NCI-H2107 (cell line): Measurements from ENCODE around the gene PPTC7.
"Not testable (repeated sequence)": the region's sequence is repeated elsewhere in the genome, so short reads cannot be mapped to it uniquely, and the experiment has no call there.

Experiments used
- DNase-seq: peaks from one replicate; lab custom pipeline; 2025; lab: John Stamatoyannopoulos, UW

PPTC7 gene

GRCh38 chr12:110561471-110562201 is 21.5 kb downstream of the PPTC7 start:
- DNase-seq: no peak

- DNase-seq: no peak
These were observed 22.2 kb downstream of the PPTC7 start for GRCh38 chr12:110560946-110561345.

DNA sequence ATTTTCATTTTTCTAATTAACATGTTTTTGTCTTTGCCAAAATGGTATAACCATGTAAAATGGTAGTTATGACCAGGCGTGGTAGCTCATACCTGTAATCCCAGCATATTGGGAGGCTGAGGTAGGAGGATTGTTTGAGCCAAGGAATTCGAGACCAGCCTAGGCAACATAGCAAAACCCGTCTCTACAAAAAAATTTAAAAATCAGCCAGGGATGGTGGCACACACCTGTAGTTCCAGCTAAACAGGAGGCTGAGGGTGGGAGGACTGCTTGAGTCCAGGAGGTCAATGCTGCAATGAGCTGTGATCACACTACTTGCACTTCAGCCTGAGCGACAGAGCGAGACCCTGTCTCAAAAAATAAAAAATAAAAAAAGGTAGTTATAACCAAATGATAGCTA is 23.1 kb downstream of the PPTC7 start:
- DNase-seq: no peak

DNA sequence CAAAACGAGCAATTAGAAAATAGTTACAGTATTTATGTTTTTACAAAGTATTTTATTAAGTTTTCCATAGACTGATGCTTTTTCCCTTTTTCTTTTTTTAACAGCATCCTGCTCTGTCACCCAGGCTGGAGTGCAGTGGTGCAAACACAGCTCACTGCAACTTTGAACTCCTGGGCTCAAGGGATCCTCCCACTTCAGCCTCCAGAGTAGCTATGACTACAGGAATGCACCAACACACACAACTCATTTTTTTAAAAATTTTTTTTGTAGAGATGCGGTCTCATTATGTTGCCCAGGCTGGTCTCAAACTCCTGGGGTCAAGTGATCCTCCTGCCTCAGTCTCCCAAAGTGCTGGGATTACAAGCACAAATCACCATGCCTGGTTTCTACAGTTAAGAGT is 24.2 kb downstream of the PPTC7 start:
- not testable (repeated sequence) for DNase-seq

- no peak for DNase-seq
These were observed 25.8 kb downstream of the PPTC7 start for GRCh38 chr12:110557300-110557699.

DNA sequence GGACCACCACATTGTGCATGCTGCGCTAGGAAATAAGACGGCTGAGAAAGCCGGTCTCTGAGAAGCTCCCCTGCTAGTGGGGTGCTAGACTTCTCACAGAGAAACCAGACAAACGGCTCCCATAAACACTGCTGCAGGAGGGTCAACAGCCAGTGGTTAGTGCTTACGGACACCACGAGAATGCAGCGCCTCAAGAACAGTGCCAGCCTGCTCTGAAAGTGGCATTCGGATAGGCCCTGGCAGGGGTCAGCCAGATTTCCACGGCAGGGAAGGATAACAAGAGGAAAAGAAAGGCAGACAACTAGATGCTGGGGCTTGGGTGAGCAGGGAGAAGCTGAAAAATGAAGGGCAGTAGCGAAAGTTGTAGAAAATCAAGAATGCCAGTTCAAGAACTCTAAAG is 26.4 kb downstream of the PPTC7 start:
- DNase-seq: no peak

DNA sequence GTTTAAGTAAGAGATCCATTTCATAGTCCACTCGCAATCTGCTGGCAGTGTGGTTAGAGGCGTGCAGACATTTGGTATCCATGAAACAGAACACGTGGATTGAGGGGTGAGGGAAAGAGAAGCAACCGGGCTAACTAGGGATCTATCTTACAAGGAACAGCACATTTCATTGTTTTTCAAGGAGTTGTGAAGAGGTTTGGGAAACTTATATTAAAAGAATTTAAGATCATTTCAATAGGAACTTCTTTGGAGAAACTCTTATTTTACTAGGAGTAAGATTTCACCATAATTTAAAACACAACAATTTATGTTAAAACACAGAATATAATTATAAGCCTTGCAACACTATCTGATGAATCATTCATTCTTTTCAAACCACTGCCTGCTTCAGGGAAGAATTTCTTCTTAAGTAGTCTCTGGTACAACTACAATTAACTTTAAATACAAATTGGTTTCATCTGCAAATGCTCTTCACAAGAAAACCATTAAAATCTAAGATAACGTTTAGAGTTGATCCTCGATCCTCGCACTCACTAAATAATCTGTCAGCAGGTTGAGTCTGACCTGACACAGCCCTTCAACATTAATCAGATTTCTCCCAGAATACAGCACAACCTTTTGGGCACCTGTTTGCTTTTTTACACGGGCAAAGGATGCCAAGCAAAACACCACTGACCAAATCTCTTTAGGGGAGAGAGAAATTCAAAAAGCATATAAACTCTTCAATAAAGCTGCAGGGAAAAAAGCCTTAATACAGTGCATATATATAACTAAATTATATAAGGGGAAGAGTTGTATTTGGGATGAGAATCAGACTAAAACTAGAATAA is 27.3 kb downstream of the PPTC7 start:
- no peak for DNase-seq

DNA sequence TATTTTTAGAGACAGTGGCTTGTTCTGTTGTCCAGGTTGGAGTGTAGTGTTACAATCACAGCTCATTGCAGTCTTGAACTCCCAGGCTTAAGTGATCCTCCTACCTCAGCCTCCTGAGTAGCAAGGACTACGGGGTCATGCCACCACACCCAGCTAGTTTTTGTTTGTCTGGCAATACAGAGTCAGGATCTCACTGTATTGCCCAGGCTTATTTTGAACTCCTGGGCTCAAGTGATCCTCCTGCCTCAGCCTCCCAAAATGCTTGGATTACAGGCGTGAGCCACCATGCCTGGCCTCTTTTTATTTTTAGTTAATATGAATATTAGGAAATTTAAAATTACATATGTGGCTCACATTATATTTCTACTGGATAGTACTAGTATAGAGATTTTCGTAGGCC is 28.9 kb downstream of the PPTC7 start:
- no peak for DNase-seq

DNA sequence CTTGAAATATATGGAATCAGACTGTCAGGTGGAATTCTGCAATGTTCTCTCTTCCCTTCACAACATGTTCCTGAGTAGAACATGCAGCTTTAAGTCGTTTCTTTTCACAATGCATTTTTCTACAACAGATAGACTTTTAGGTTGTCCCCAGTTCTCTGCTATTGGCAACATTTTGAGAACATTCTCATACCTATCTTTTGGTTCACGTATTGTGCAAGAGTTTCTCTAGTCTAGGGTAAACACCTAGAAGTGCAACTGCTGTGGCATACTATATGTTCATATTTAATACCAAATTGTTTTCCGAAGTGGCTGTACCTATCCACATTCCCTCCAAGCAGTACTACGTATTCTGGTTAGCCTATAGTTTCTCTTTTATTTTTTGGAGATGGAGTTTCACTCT is 32.1 kb downstream of the PPTC7 start:
- DNase-seq: no peak

DNA sequence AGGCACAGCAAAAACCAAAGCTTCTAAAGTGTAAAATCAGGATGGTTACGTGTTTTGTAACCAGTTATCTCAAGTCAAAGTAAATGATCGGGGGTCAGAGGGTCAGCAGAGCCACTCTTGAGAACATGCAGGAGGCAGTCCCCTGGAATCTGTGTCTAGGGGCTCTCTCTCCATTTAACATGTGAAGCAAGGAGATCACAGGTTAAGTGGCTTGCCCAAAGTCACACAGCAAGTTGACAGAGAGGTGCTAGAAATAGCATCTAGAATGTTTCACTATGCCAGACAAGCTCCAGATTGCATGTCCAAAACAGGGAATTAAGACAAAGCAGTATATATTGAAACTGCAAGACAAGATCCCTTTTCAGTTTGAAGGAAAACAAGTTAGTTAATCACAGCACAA is 33.4 kb downstream of the PPTC7 start:
- no peak for DNase-seq

DNA sequence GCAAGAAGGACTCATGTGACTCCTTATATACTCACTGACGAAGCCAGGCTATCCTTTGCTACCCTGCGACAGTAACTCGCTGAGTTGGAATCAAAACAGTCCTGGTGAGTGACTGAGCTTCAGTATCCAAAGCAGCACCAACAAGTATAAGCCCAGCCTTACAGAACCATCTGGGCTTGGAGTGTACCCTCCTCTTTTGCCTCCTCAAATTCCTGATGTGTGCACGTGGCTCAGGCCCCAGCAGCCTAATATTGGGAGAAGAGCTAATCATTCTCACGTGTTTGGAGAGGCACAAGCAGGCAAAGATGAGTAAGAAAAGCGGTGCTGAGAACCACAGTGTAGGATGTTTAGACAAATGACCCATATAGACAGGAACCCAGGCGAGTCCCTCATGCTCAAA is 34.4 kb downstream of the PPTC7 start:
- no peak for DNase-seq

- no peak for DNase-seq
These were observed 36.0 kb downstream of the PPTC7 start for GRCh38 chr12:110547090-110547489.

DNA sequence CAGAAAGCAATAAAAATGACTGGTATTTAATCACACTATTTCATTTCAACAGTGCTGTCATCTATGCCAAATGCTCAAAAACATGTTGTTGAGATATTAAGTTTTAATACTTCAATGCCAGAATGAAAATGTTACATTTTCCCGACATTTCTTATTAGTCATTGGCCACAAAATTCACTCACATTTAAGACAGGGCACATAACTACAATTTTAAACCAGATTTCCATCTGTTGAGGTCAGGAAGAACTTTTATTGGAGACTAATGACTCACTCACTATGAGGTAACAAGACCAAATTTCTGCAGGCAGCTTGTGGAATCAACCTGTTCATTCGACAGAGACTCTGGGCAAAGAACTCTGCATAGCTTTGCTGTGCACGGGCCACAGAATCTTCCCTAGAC is 36.8 kb downstream of the PPTC7 start:
- no peak for DNase-seq

DNA sequence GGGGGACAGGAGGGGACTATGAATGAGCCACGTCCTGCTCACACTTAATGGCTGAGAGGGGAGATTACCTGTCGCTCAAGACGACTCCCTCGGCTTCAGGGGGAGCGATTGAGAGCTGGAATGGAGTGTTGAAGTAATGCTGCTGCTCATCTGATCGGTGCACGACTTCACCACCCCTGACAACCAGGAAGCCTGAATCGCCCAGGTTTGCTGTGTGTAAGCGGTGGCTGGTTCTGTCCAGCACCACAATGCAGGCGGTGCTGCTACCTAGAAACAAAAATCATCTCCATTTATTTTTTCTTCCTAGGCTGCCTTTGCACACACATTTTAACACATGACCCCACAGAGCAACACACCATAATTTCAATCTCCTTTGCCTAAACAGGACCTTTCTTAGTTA is 37.3 kb downstream of the PPTC7 start:
- DNase-seq: no peak

DNA sequence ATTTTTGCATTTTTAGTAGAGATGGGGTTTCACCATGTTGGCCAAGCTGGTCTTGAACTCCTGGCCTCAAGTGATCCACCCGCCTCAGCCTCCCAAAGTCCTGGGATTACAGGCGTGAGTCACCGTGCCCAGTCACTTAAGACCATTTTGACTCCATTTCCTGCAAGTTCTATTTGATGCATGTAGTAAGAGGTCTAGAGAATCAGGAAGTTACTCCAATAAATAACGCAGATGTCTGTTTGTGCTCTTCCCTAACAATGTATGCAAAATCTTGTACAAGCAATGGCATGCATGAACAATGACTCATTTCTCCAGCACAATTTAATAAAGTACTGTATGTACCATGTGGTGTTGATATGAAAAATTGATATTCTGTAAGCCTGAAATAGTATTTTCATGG is 37.9 kb downstream of the PPTC7 start:
- not testable (repeated sequence) for DNase-seq

DNA sequence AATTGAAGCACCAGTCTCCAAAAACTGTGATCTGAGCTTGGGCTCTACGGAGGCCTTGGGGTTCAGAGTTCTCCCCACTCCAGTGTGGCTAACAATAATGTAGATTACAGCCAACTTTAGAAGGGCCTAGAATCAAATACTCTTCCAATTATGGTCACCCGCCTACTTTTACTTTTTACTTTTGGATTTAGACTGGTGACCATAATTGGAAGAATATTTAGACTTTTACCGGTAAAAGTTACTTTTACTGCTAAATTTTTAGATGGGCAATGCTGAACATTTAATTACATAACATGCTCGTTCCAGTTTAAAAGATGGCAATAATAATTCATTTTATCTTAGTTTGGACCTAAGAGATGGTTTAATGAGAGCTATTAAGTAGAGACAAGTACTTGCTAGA is 39.2 kb downstream of the PPTC7 start:
- no peak for DNase-seq

DNA sequence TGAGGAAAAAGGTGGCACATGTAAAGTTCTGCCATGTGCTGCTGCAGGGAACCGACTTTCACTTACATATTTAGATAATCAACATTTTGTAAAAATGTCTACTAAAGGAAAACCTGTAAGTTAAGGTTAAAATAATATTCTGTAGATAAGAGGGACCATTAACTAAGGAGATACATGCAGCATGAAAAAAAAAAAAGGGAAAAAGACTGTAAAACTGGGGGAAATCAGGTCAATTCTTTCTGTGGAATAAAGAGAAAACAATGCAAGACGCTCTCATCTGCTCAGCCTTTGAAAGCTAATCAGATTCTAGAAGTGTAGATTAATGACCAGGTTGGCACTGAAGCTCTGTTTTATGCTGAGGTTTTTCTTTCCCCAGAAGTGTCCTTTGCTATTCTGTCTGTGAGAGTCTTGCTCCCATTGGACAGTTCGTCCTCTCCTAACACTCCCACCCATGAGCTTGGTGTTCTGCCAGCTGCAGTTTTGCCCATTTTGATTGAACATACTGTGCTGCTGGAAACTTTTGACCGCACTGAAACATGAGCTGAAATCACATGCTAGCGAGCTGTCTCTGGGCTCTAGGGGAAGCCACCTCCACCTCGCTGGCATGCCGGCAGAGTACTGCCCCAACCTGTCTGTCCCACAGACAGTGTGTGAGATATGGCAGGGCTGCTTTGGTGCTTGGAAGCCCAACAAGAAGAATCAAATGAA is 39.7 kb downstream of the PPTC7 start:
- peak; percentile 83 for DNase-seq

DNA sequence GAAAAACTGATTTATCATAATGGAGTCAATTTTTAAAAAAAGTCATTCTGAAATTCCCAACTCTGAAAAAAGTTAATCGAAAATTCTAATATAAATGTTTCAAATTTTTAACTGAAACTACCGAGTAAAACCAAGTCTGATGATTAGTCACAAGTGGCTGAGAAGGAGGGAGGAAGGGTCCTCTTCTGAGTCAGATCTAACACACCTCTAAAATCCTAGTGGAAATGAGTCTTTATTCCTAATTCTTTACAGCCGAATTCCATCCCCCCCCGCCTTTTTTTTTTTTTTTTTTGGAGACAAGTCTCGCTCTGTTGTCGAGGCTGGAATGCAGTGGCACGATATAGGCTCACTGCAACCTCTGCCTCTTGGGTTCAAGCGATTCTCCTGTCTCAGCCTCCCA is 43.1 kb downstream of the PPTC7 start:
- DNase-seq: no peak

DNA sequence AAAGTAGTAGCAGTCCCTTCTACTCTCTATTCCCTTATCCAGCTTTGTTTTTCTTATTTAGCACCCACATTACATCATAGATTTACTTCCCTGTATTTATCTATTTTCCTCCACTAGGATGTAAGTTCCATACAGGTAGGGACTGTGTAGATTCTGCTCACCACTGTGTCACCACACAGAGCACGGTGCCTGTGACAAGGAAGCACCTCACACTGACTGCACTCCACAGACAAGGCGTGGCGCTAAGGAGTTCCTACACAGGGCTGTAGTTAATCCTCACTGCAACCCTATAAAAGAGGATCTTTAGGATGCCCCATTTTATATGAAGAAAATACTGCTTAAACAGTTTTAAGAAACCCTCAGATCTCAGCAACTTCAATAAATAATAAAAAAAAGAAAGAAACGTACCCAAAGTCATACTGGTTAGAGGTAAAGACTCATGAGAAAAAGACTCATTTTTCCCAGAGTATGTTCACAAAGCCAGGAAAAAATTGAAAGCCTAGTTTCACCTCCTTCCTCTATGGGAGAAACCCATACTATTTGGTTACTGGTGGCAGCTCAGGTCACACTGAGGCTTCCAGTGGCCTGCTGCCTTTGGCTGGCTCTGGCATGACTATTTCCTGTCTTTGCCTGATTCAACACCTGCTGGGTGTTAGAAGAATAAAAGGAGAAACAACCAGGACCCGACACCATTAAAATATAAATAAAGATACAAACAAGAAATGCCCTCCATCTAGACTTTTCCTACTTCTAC is 44.1 kb downstream of the PPTC7 start:
- DNase-seq: no peak

DNA sequence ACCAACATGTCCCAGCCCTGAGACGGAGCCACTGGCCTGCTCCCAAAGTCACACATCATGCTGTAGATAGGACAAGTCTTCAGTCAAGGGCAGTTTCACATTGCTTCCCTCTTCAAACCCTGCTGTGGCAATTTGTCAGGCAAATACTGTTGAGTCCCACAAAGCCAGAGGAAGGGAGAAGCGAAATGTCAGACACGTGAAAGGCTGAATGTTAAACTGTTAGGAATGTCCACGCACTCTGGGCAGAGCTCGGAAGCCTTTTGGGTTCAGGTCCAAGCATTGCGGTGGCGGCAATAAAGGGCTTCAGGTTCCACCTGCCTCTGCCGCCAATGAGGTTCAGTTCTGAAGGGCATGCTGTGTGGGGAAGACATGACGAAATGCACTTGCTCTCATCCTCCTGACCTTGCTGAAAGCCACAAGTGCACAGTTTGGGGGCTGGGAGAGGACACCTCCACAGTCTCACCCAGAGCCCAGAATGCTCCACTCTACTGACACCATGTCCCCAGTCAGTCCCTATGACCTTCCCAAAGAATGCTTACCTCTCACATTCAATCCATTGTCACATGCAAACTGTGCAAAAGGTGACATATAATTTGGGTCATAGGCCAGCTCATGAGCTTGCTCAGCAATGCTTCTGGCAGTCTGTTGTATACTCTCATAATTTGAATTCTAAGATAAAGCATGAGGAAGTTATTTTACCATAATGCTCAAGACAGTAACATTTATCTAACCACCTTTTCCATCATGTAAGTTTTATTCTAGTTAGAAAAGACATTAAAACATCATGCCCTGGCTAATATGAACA is 45.3 kb downstream of the PPTC7 start:
- DNase-seq: peak; percentile 92

- DNase-seq: no peak
These were observed 46.1 kb downstream of the PPTC7 start for GRCh38 chr12:110536834-110537604.
